IMR-90 (cell line): Measurements from ENCODE around the gene TBX1. TPM values are rescaled to one million over a fixed set of nuclear protein-coding genes. Genes with fewer than 3 reads are reported as not detected.

Experiments used
- ATAC-seq: fragments of 200-7000 bp; cut with Tn5 transposase; 2 replicates; pipeline ENCODE4 v1.9.1; 2020; ENCODE audit warnings: low read depth, mild to moderate bottlenecking, moderate library complexity
- BruUV-seq: library from RNA; stranded (reverse); fragments of 400-500 nt; replicated peaks from 2 replicates; lab custom pipeline; 2021; lab: Mats Ljungman, UMichigan
- CTCF ChIA-PET: fragments of 300-600 bp; formaldehyde crosslinking; extraction: SDS; loops from one replicate; lab custom pipeline; 2021; ENCODE audit warnings: antibody characterized with exemption; lab: Yijun Ruan, JAX
- POLR2A ChIA-PET: fragments of 300-600 bp; sonication (Branson Sonifier 250); formaldehyde crosslinking; loops from one replicate; lab custom pipeline; 2022; ENCODE audit warnings: antibody characterized with exemption; ENCODE audit not compliant: unreplicated experiment; lab: Charles Lee
- DNase-seq: peaks from one replicate; pipeline ENCODE4 v3.0.0; 2013
- H2AFZ ChIP-seq: replicated peaks from 2 replicates; pipeline ENCODE3; 2013; ENCODE audit warnings: low read length, mild to moderate bottlenecking; ENCODE audit not compliant: poor library complexity
- H2AK5ac ChIP-seq: 2 replicates; pipeline ENCODE4 v1.6.1; 2013; ENCODE audit warnings: low read depth, low read length, inconsistent platforms
- H2AK9ac ChIP-seq: replicated peaks from 2 replicates; pipeline ENCODE3; 2013; ENCODE audit warnings: mild to moderate bottlenecking, low read depth, low read length, moderate library complexity; ENCODE audit not compliant: poor library complexity
- H2BK120ac ChIP-seq: 2 replicates; pipeline ENCODE4 v1.6.1; 2013; ENCODE audit warnings: low read depth, low read length, inconsistent platforms
- H2BK15ac ChIP-seq: 3 replicates; pipeline ENCODE4 v1.6.1; 2013; ENCODE audit warnings: low read depth, low read length, inconsistent platforms
- H2BK20ac ChIP-seq: 2 replicates; pipeline ENCODE4 v1.6.1; 2013; ENCODE audit warnings: low read depth, mild to moderate bottlenecking, inconsistent platforms, low read length, moderate library complexity
- H2BK5ac ChIP-seq: 2 replicates; pipeline ENCODE4 v1.6.1; 2013; ENCODE audit warnings: mild to moderate bottlenecking, low read depth, low read length, inconsistent platforms; ENCODE audit not compliant: poor library complexity, severe bottlenecking
- H3K14ac ChIP-seq: replicated peaks from 2 replicates; pipeline ENCODE4 v1.6.1; 2013; ENCODE audit warnings: low read depth, low read length, inconsistent platforms
- H3K18ac ChIP-seq: 2 replicates; pipeline ENCODE4 v1.6.1; 2013; ENCODE audit warnings: low read depth, low read length, control low read depth
- H3K23ac ChIP-seq: 2 replicates; pipeline ENCODE4 v1.6.1; 2013; ENCODE audit warnings: low read depth, low read length, inconsistent platforms
- H3K27ac ChIP-seq: 2 replicates; pipeline ENCODE4 v1.5.1; 2013; ENCODE audit warnings: mild to moderate bottlenecking, control low read depth, low read length; ENCODE audit not compliant: insufficient read depth
- H3K27me3 ChIP-seq: 2 replicates; pipeline ENCODE4 v1.6.1; 2013; ENCODE audit warnings: low read length; ENCODE audit not compliant: control insufficient read depth, insufficient read depth
- H3K36me3 ChIP-seq: 2 replicates; pipeline ENCODE4 v1.6.1; 2013; ENCODE audit warnings: low read length, mixed read lengths; ENCODE audit not compliant: control insufficient read depth, insufficient read depth
- H3K4ac ChIP-seq: 2 replicates; pipeline ENCODE4 v1.6.1; 2013; ENCODE audit warnings: low read depth, low read length, inconsistent platforms
- H3K4me1 ChIP-seq: 2 replicates; pipeline ENCODE4 v1.6.1; 2013; ENCODE audit warnings: low read length, mixed read lengths; ENCODE audit not compliant: control insufficient read depth, insufficient read depth
- H3K4me2 ChIP-seq: 2 replicates; pipeline ENCODE4 v1.6.1; 2013; ENCODE audit warnings: low read depth, mild to moderate bottlenecking, control low read depth, low read length, moderate library complexity
- H3K4me3 ChIP-seq: 2 replicates; pipeline ENCODE4 v1.5.1; 2013; ENCODE audit warnings: low read depth, mild to moderate bottlenecking, control low read depth, low read length, moderate library complexity; ENCODE audit not compliant: insufficient read depth
- H3K56ac ChIP-seq: 2 replicates; pipeline ENCODE4 v1.6.1; 2013; ENCODE audit warnings: low read length, inconsistent platforms; ENCODE audit not compliant: insufficient read depth; ENCODE audit errors: extremely low read depth
- H3K79me1 ChIP-seq, 2 experiments: 2 replicates each; pipeline ENCODE4 v1.6.1; 2013; ENCODE audit warnings: low read length in 2 of 2, inconsistent platforms in 1 of 2, low read depth in 1 of 2
- H3K9ac ChIP-seq: 2 replicates; pipeline ENCODE4 v1.6.1; 2013; ENCODE audit warnings: low read depth, low read length, control low read depth
- H3K9me1 ChIP-seq: 2 replicates; pipeline ENCODE4 v1.6.1; 2013; ENCODE audit warnings: low read length, inconsistent platforms; ENCODE audit not compliant: insufficient read depth
- H3K9me3 ChIP-seq: 2 replicates; pipeline ENCODE4 v1.6.1; 2013; ENCODE audit warnings: low read length; ENCODE audit not compliant: control insufficient read depth, insufficient read depth
- H4K20me1 ChIP-seq: 2 replicates; pipeline ENCODE4 v1.6.1; 2013; ENCODE audit warnings: low read length, inconsistent platforms; ENCODE audit not compliant: insufficient read depth
- H4K5ac ChIP-seq: 2 replicates; pipeline ENCODE4 v1.6.1; 2013; ENCODE audit warnings: mild to moderate bottlenecking, low read depth, low read length, control low read depth
- H4K8ac ChIP-seq, 2 experiments: 2 replicates each; pipeline ENCODE4 v1.6.1; 2013; ENCODE audit warnings: low read depth in 2 of 2, low read length in 2 of 2, control low read depth in 1 of 2, inconsistent platforms in 1 of 2
- H4K91ac ChIP-seq: 2 replicates; pipeline ENCODE4 v1.6.1; 2013; ENCODE audit warnings: low read depth, low read length, inconsistent platforms; ENCODE audit not compliant: insufficient read depth
- BHLHE40 ChIP-seq: fragments of 150-350 bp; IDR thresholded peaks from 2 replicates; pipeline ENCODE4 v1.6.1; 2016; ENCODE audit warnings: mild to moderate bottlenecking, low read depth, low read length
- CEBPB ChIP-seq: IDR thresholded peaks from 2 replicates; pipeline ENCODE4 v1.6.1; 2012; ENCODE audit warnings: low read depth, low read length, improper control_type of control experiment
- CHD1 ChIP-seq: IDR thresholded peaks from 2 replicates; pipeline ENCODE4 v1.6.1; 2012; ENCODE audit warnings: low read depth, low read length, improper control_type of control experiment
- CTCF ChIP-seq: conservative IDR thresholded peaks from 2 replicates; pipeline ENCODE4 v1.5.1; 2012; ENCODE audit warnings: mild to moderate bottlenecking, low read depth, low read length, improper control_type of control experiment
- MAFK ChIP-seq: IDR thresholded peaks from 2 replicates; pipeline ENCODE4 v1.6.1; 2012; ENCODE audit warnings: low read depth, low read length, improper control_type of control experiment
- MAZ ChIP-seq: IDR thresholded peaks from 2 replicates; pipeline ENCODE4 v1.6.1; 2012; ENCODE audit warnings: low read depth, mild to moderate bottlenecking, low read length, improper control_type of control experiment, moderate library complexity, borderline replicate concordance
- MXI1 ChIP-seq: IDR thresholded peaks from 2 replicates; pipeline ENCODE4 v1.6.1; 2012; ENCODE audit warnings: low read depth, mild to moderate bottlenecking, low read length, moderate library complexity, borderline replicate concordance
- NFE2L2 ChIP-seq: fragments of 150-350 bp; IDR thresholded peaks from 2 replicates; pipeline ENCODE4 v1.6.1; 2016; ENCODE audit warnings: low read depth, mild to moderate bottlenecking, low read length
- POLR2A ChIP-seq: IDR thresholded peaks from 2 replicates; pipeline ENCODE4 v1.6.1; 2012; ENCODE audit warnings: mild to moderate bottlenecking, low read depth, low read length
- RAD21 ChIP-seq: IDR thresholded peaks from 2 replicates; pipeline ENCODE4 v1.6.1; 2012; ENCODE audit warnings: low read length, improper control_type of control experiment
- RCOR1 ChIP-seq: IDR thresholded peaks from 2 replicates; pipeline ENCODE4 v1.6.1; 2012; ENCODE audit warnings: mild to moderate bottlenecking, low read length, improper control_type of control experiment; ENCODE audit not compliant: insufficient replicate concordance
- RFX5 ChIP-seq: IDR thresholded peaks from 2 replicates; pipeline ENCODE4 v1.8.0; 2012; ENCODE audit warnings: low read depth, mild to moderate bottlenecking, low read length, moderate library complexity
- SMC3 ChIP-seq: fragments of 150-350 bp; IDR thresholded peaks from 2 replicates; pipeline ENCODE4 v1.6.1; 2016; ENCODE audit warnings: low read depth, mild to moderate bottlenecking, antibody characterized with exemption, low read length, moderate library complexity
- WGBS, 2 experiments: methylation state at CpG; one replicate each; pipeline versions ENCODE4 v1.1.5 to v1.1.7; 2013; ENCODE audit warnings: missing lambda C conversion rate in 2 of 2; ENCODE audit not compliant: insufficient read length in 1 of 2; ENCODE audit errors: extremely low coverage in 2 of 2; 5-methylcytosine and 5-hydroxymethylcytosine counted together
- dilution Hi-C: fragments of 300-500 bp; cut with HindIII; formaldehyde crosslinking; loops from one replicate; pipeline ENCODE4 v1.14.3; 2018; ENCODE audit warnings: low sequenced_read_pairs; ENCODE audit not compliant: unreplicated experiment
- in situ Hi-C: fragments of 300-500 bp; cut with MboI; formaldehyde crosslinking; loops from 3 replicates; pipeline ENCODE4 v1.14.3; 2019; ENCODE audit warnings: low sequenced_read_pairs, inconsistent platforms, mixed read lengths
- intact Hi-C: fragments of 100-400 bp; cut with micrococcal nuclease; formaldehyde crosslinking; loops from 2 replicates; pipeline ENCODE4 v1.10.0; 2022
- polyA plus RNA-seq, 3 experiments: library from polyadenylated mRNA; depleted of rRNA; stranded (reverse); fragments of >200 nt; gene quantifications; 2 replicates each; pipeline ENCODE4 v1.2.3, GENCODE V29; 2012; ENCODE audit warnings: low replicate concordance in 1 of 3
- total RNA-seq: library from RNA; depleted of rRNA; stranded (reverse); fragments of >200 nt; gene quantifications from 2 replicates; pipeline ENCODE4 v1.2.3, GENCODE V29; 2012

Gene TBX1
- total and polyA plus RNA-seq, 2 of the 4 experiments (the other 2 are of a cell fraction), result 0.03 TPM; not detected in 1

GRCh38 chr22:19760951-19761724 lies 560 bp downstream of the TBX1 start (continued):
- no peak for TF ChIP-seq SMC3

- H2BK120ac ChIP-seq, result no peak overlapping the region
- H3K14ac ChIP-seq, result no peak overlapping the region
- H3K27ac ChIP-seq, result no peak overlapping the region
- H4K5ac ChIP-seq, result no peak overlapping the region
- H3K36me3 ChIP-seq, result no peaks in the 10 kb centered on the region
- no peak overlapping the region for H2AK5ac ChIP-seq
- H2BK5ac ChIP-seq, result no peak overlapping the region
- WGBS, 2 experiments, result 65% methylated on average over 20 of the region's 33 CpGs; no CpG with 5 or more reads in 1 of the 2 experiments
- H3K4ac ChIP-seq, result no peak overlapping the region
- no peak overlapping the region for H2BK20ac ChIP-seq
- no peaks in the 10 kb centered on the region; the same call in 1 of the 2 replicates for H4K20me1 ChIP-seq
- no peak overlapping the region for H2AK9ac ChIP-seq
- H3K23ac ChIP-seq, result no peak overlapping the region
- peaks cover 4% of the 10 kb centered on the region; the same call in 1 of the 2 replicates for H3K9me3 ChIP-seq
- no peak overlapping the region for H2AFZ ChIP-seq
- no peak overlapping the region for H4K8ac ChIP-seq
- DNase-seq (no peak), ATAC-seq (no peak)
- no peak overlapping the region for H4K91ac ChIP-seq
- ChIA-PET POLR2A (interaction anchor here (0.5 kb wide), 1 partner anchor 88 kb away, joined by 4 read pairs; no protein-coding TSS in a partner anchor), CTCF (interaction anchor here (1.3 kb wide), 1 partner anchor 32 kb away, joined by 4 read pairs; no protein-coding TSS in a partner anchor)
- no peaks in the 10 kb centered on the region for H3K9me1 ChIP-seq
- peaks cover 94% of the 10 kb centered on the region for H3K27me3 ChIP-seq
- H3K9ac ChIP-seq, result no peak overlapping the region
- H3K56ac ChIP-seq, result no peak overlapping the region
- H3K79me1 ChIP-seq, result no peaks in the 10 kb centered on the region
- no peak overlapping the region for H3K4me2 ChIP-seq
- in situ Hi-C loops, result no loop called here
- H2BK15ac ChIP-seq, result no peak overlapping the region
- H3K4me3 ChIP-seq, result no peak overlapping the region
- intact Hi-C loops, result no loop called here
- H3K4me1 ChIP-seq, result peaks cover 4% of the 10 kb centered on the region; the same call in 1 of the 2 replicates
- dilution Hi-C loops, result no loop called here
- H3K18ac ChIP-seq, result no peak overlapping the region
- no TSS peak for BruUV-seq
- no peak for TF ChIP-seq RFX5
- no peak for TF ChIP-seq CEBPB
- TF ChIP-seq CTCF, result no peak
- TF ChIP-seq CHD1, result no peak
- TF ChIP-seq SMC3, result no peak
- no peak for TF ChIP-seq RCOR1
- TF ChIP-seq MAFK, result no peak
- TF ChIP-seq BHLHE40, result no peak
- no peak for TF ChIP-seq NFE2L2
- no peak for TF ChIP-seq MAZ
- TF ChIP-seq MXI1, result no peak
- TF ChIP-seq RAD21, result no peak
- no peak for TF ChIP-seq POLR2A
These were observed 1.4 kb downstream of the TBX1 start for GRCh38 chr22:19761725-19762567.
